HepG2 (cell line): ENCODE data around the gene LYRM4. TPM values are rescaled to one million over a fixed set of nuclear protein-coding genes. Genes with fewer than 3 reads are reported as not detected.
A peak's percentile ranks its signal among the peaks of the same experiment; 100 is the strongest.

ENCODE experiments used
- BHLHE40 ChIP-seq: IDR thresholded peaks from 2 replicates; pipeline ENCODE4 v1.6.1; 2011; ENCODE audit warnings: low read length, improper control_type of control experiment
- CBX1 ChIP-seq: IDR thresholded peaks from one replicate; pipeline ENCODE4 v1.6.1; 2016; ENCODE audit warnings: antibody characterized with exemption, low read depth
- JUND ChIP-seq: sonication (generic); formaldehyde crosslinking; IDR thresholded peaks from 2 replicates; pipeline ENCODE4 v1.8.0; 2022; ENCODE audit warnings: mild to moderate bottlenecking, missing genetic modification reagents
- KAT7 ChIP-seq: IDR thresholded peaks from 2 replicates; pipeline ENCODE4 v1.6.1; 2018; ENCODE audit warnings: borderline replicate concordance, missing compliant biosample characterization
- KDM5B ChIP-seq: sonication (generic); formaldehyde crosslinking; IDR thresholded peaks from 2 replicates; pipeline ENCODE4 v1.4.0; 2020; ENCODE audit warnings: missing genetic modification reagents, mild to moderate bottlenecking, borderline replicate concordance
- NFYC ChIP-seq: IDR thresholded peaks from 2 replicates; pipeline ENCODE4 v1.6.1; 2016; ENCODE audit warnings: missing genetic modification reagents, missing compliant biosample characterization
- PHF20 ChIP-seq: sonication (generic); formaldehyde crosslinking; IDR thresholded peaks from 2 replicates; pipeline ENCODE4 v1.5.0; 2020; ENCODE audit warnings: mild to moderate bottlenecking, missing genetic modification reagents
- SP1 ChIP-seq, 2 experiments: fragments of 450-650 bp in 1 of 2; sonication (generic) in 1 of 2; formaldehyde crosslinking in 1 of 2; IDR thresholded peaks; 2 replicates each; pipeline versions ENCODE4 v1.4.0 to v1.6.1; 2016 to 2020; ENCODE audit warnings: missing genetic modification reagents in 1 of 2
- ZBTB3 ChIP-seq: sonication (generic); formaldehyde crosslinking; IDR thresholded peaks from 2 replicates; pipeline ENCODE4 v1.4.0; 2020; ENCODE audit warnings: low read depth, mild to moderate bottlenecking, moderate library complexity, missing genetic modification reagents, borderline replicate concordance
- ZBTB34 ChIP-seq: sonication (generic); formaldehyde crosslinking; IDR thresholded peaks from 2 replicates; pipeline ENCODE4 v1.8.0; 2022; ENCODE audit warnings: mild to moderate bottlenecking, missing genetic modification reagents
- ZFYVE20 ChIP-seq: sonication (generic); formaldehyde crosslinking; IDR thresholded peaks from 2 replicates; pipeline ENCODE4 v1.8.0; 2023; ENCODE audit warnings: low read depth, mild to moderate bottlenecking, moderate library complexity, missing genetic modification reagents, borderline replicate concordance
- ZNF263 ChIP-seq: sonication (generic); formaldehyde crosslinking; IDR thresholded peaks from 2 replicates; pipeline ENCODE4 v1.4.0; 2020; ENCODE audit warnings: missing genetic modification reagents
- ZNF550 ChIP-seq: sonication (generic); formaldehyde crosslinking; IDR thresholded peaks from 2 replicates; pipeline ENCODE4 v1.4.0; 2020; ENCODE audit warnings: mild to moderate bottlenecking, missing genetic modification reagents, borderline replicate concordance
- ZNF703 ChIP-seq: sonication (generic); formaldehyde crosslinking; IDR thresholded peaks from 2 replicates; pipeline ENCODE4 v1.5.1; 2020; ENCODE audit warnings: missing genetic modification reagents, mild to moderate bottlenecking, moderate library complexity, borderline replicate concordance
- ZNF747 ChIP-seq: sonication (generic); formaldehyde crosslinking; IDR thresholded peaks from 2 replicates; pipeline ENCODE4 v1.8.1; 2023; ENCODE audit warnings: missing genetic modification reagents, mild to moderate bottlenecking, borderline replicate concordance
- ZSCAN20 ChIP-seq: sonication (generic); formaldehyde crosslinking; IDR thresholded peaks from 2 replicates; pipeline ENCODE4 v1.4.0; 2020; ENCODE audit warnings: missing genetic modification reagents, mild to moderate bottlenecking, borderline replicate concordance
- polyA plus RNA-seq, 8 experiments: library from polyadenylated mRNA; depleted of rRNA in 3 of 8; stranded (reverse) in 7 of 8; unstranded in 1 of 8; fragments of >200 nt; fragmentation: Illumina TruSeq in 4 of 8; extraction: Trizol in 4 of 8; gene quantifications; 2 replicates each; pipeline versions ENCODE4 v1.2.1 to v1.2.3, GENCODE V29; 2011 to 2016; ENCODE audit warnings: low read depth in 4 of 8, missing spikeins in 1 of 8, mixed read lengths in 1 of 8; ENCODE audit not compliant: insufficient read depth in 1 of 8
- total RNA-seq, 5 experiments: library from RNA; depleted of rRNA; stranded (reverse); fragments of >200 nt; fragmentation: Illumina TruSeq; extraction: Trizol; gene quantifications; 2 replicates each; pipeline ENCODE4 v1.2.3, GENCODE V29; 2016; ENCODE audit warnings: low read depth in 1 of 5
- TF ChIP-seq, protein P1 (sequence below): sonication (generic); formaldehyde crosslinking; IDR thresholded peaks from 2 replicates; pipeline ENCODE4 v1.4.0; 2020; ENCODE audit warnings: missing genetic modification reagents, borderline replicate concordance
- TF ChIP-seq, protein P2 (sequence below), 2 experiments: sonication (generic) in 1 of 2; formaldehyde crosslinking in 1 of 2; IDR thresholded peaks; 2 replicates each; pipeline versions ENCODE4 v1.4.0 to v1.6.1; 2016 to 2020; ENCODE audit warnings: borderline replicate concordance in 1 of 2, low read depth in 1 of 2, mild to moderate bottlenecking in 1 of 2, missing genetic modification reagents in 1 of 2

The LYRM4 gene
- total and polyA plus RNA-seq, 2 of the 13 experiments (the other 11 are each of a cell fraction or from before 2014, with no cell fraction given): 64.6 to 67.5 TPM

DNA sequence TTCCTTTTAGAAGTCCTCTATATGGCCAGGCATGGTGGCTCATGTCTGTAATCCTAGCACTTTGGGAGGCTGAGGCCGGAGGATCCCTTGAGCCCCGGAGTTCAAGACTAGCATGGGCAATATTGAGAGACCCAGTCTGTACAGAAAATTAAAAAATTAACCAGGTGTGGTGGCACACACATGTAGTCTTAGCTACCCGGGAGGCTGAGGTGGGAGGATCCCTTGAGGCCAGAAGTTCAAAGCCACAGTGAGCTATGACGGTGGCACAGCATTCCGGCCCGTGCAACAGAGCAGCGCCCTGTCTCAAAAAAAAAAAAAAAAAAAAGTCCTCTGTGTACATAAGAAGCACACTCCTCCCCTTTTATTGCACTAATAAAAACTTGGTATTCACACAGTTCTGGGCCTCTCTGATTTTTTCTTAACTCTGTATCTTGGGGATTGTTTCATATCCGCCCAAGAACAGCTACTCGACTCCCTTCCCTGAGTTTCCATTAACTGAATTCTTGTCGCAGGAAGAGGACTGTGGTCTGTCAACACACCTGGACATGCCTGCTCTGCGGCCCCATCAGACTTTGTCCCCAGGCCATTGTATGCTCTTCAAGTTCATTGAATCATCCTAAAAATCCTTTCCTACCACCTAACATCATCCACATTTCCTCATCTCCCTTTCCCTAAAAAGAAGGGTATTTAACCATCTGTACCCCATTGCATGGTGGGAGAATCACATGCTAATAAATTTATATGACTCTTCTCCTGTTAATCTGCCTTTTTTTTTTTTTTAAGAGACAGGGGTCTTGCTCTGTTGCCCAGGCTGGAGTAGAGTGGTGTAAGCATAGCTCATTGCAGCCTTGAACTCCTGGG is 201.5 kb downstream of the LYRM4 start (continued):
- peak; percentile 45 for TF ChIP-seq CBX1
- TF ChIP-seq ZBTB3 (CRISPR knock-in tag): no peak
- TF ChIP-seq ZFYVE20 (CRISPR knock-in tag): no peak
- no peak for TF ChIP-seq PHF20 (CRISPR knock-in tag)
- TF ChIP-seq NFYC (CRISPR knock-in tag): no peak
- TF ChIP-seq ZNF263 (CRISPR knock-in tag): no peak
- TF ChIP-seq, protein P1, sequence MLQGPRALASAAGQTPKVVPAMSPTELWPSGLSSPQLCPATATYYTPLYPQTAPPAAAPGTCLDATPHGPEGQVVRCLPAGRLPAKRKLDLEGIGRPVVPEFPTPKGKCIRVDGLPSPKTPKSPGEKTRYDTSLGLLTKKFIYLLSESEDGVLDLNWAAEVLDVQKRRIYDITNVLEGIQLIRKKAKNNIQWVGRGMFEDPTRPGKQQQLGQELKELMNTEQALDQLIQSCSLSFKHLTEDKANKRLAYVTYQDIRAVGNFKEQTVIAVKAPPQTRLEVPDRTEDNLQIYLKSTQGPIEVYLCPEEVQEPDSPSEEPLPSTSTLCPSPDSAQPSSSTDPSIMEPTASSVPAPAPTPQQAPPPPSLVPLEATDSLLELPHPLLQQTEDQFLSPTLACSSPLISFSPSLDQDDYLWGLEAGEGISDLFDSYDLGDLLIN: no peak
- TF ChIP-seq, protein P2, sequence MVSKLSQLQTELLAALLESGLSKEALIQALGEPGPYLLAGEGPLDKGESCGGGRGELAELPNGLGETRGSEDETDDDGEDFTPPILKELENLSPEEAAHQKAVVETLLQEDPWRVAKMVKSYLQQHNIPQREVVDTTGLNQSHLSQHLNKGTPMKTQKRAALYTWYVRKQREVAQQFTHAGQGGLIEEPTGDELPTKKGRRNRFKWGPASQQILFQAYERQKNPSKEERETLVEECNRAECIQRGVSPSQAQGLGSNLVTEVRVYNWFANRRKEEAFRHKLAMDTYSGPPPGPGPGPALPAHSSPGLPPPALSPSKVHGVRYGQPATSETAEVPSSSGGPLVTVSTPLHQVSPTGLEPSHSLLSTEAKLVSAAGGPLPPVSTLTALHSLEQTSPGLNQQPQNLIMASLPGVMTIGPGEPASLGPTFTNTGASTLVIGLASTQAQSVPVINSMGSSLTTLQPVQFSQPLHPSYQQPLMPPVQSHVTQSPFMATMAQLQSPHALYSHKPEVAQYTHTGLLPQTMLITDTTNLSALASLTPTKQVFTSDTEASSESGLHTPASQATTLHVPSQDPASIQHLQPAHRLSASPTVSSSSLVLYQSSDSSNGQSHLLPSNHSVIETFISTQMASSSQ (IDR thresholded peaks at IDR 0.05; ENCODE audit: low read depth): peak; percentile 72
- TF ChIP-seq, protein P2 (CRISPR knock-in tag; IDR thresholded peaks at IDR 0.05; ENCODE audit: borderline replicate concordance): no peak; the same call in 1 of the 2 replicates
- TF ChIP-seq KAT7 (CRISPR knock-in tag): peak; percentile 50; the same call in 1 of the 2 replicates
- TF ChIP-seq ZBTB34 (CRISPR knock-in tag): no peak
- no peak for TF ChIP-seq ZNF703 (CRISPR knock-in tag)
- TF ChIP-seq BHLHE40: no peak
- TF ChIP-seq KDM5B (CRISPR knock-in tag): no peak
- no peak for TF ChIP-seq ZSCAN20 (CRISPR knock-in tag)
- peak; percentile 66; the same call in 1 of the 2 replicates for TF ChIP-seq JUND
- no peak for TF ChIP-seq SP1 (IDR thresholded peaks at IDR 0.05)
- no peak for TF ChIP-seq SP1 (CRISPR knock-in tag; IDR thresholded peaks at IDR 0.05)
- TF ChIP-seq ZNF550 (CRISPR knock-in tag): no peak
- TF ChIP-seq ZNF747 (CRISPR knock-in tag): no peak; the same call in 1 of the 2 replicates
